MM.1S (cell line): ENCODE results near the gene FCHSD2.

Source experiments
- DNase-seq: peaks from one replicate; pipeline ENCODE4 v3.0.0-alpha.2; 2015
- H2AFZ ChIP-seq: fragments of 300-600 bp; sonication (generic); 2 replicates; pipeline ENCODE4 v1.6.0; 2016; ENCODE audit warnings: antibody characterized with exemption, low read length
- H3F3A ChIP-seq: fragments of 300-600 bp; sonication (generic); 2 replicates; pipeline ENCODE4 v1.6.1; 2016; ENCODE audit warnings: mild to moderate bottlenecking, antibody characterized with exemption, low read length, moderate library complexity, mixed read lengths; ENCODE audit not compliant: insufficient read depth
- H3K27ac ChIP-seq: fragments of 300-600 bp; sonication (generic); 2 replicates; pipeline ENCODE4 v1.5.1; 2016; ENCODE audit warnings: mild to moderate bottlenecking, low read length
- H3K27me3 ChIP-seq: fragments of 300-600 bp; sonication (generic); replicated peaks from 2 replicates; pipeline ENCODE4 v1.6.0; 2016; ENCODE audit warnings: low read length; ENCODE audit not compliant: insufficient read depth
- H3K36me3 ChIP-seq: fragments of 300-600 bp; sonication (generic); replicated peaks from 2 replicates; pipeline ENCODE4 v1.6.1; 2016; ENCODE audit warnings: mild to moderate bottlenecking, low read length, mixed read lengths; ENCODE audit not compliant: insufficient read depth
- H3K4me1 ChIP-seq: fragments of 300-600 bp; sonication (generic); 2 replicates; pipeline ENCODE4 v1.6.1; 2016; ENCODE audit warnings: low read length, mixed read lengths
- H3K4me2 ChIP-seq: fragments of 300-600 bp; sonication (generic); 2 replicates; pipeline ENCODE4 v1.6.0; 2016; ENCODE audit warnings: low read depth, low read length
- H3K4me3 ChIP-seq: fragments of 300-600 bp; sonication (generic); 2 replicates; pipeline ENCODE4 v1.5.1; 2016; ENCODE audit warnings: low read length, mixed read lengths
- H3K79me2 ChIP-seq: fragments of 300-600 bp; sonication (generic); 2 replicates; pipeline ENCODE4 v1.6.1; 2016; ENCODE audit warnings: mixed run types, low read length, mixed read lengths
- H3K9ac ChIP-seq: fragments of 300-600 bp; sonication (generic); 2 replicates; pipeline ENCODE4 v1.6.1; 2016; ENCODE audit warnings: low read length, mixed read lengths
- H3K9me2 ChIP-seq: fragments of 300-600 bp; sonication (generic); replicated peaks from 2 replicates; pipeline ENCODE4 v1.6.1; 2016; ENCODE audit warnings: mild to moderate bottlenecking, low read length, mixed read lengths; ENCODE audit not compliant: insufficient read depth
- H3K9me3 ChIP-seq: fragments of 300-600 bp; sonication (generic); replicated peaks from 2 replicates; pipeline ENCODE4 v1.6.1; 2016; ENCODE audit warnings: mild to moderate bottlenecking, low read length, mixed read lengths; ENCODE audit not compliant: insufficient read depth
- H4K20me1 ChIP-seq: fragments of 300-600 bp; sonication (generic); 2 replicates; pipeline ENCODE4 v1.6.1; 2016; ENCODE audit warnings: mild to moderate bottlenecking, low read length, moderate library complexity, mixed read lengths; ENCODE audit not compliant: insufficient read depth
- CTCF ChIP-seq: fragments of 300-600 bp; sonication (generic); IDR thresholded peaks from 2 replicates; pipeline ENCODE4 v1.5.1; 2016; ENCODE audit warnings: antibody characterized with exemption, low read length, mixed read lengths
- EZH2 ChIP-seq: fragments of 300-600 bp; sonication (generic); optimal IDR thresholded peaks from 2 replicates; pipeline ENCODE3; 2017; ENCODE audit warnings: low read depth, mild to moderate bottlenecking, antibody characterized with exemption, low read length, mixed read lengths
- EZH2phosphoT487 ChIP-seq: fragments of 300-600 bp; sonication (generic); IDR thresholded peaks from 2 replicates; pipeline ENCODE4 v1.6.1; 2018; ENCODE audit warnings: antibody characterized with exemption, low read length

Gene FCHSD2

DNA sequence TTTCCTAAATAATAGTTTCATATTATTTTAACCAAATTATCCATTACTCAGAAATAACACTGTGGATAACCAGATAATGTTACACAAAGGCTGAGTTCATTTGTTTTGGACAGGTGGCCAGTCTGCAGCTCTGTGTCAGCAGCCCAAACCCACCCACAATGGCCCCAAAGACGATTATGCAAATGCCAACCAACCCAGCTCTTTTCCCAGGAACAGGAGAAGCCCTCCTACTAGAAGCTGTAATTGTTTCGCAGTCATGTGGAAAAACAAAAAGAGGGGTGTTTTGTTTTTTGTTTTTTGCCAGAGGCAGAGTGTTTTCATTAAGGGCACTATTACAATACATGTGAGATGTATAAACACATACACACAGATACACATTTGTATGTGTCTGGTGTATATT is 102.1 kb downstream of the FCHSD2 start:
- H3K36me3 ChIP-seq = peaks cover 9% of the 10 kb centered on the region; the same call in 1 of the 2 replicates
- H3K4me2 ChIP-seq = no peak overlapping the region
- H4K20me1 ChIP-seq = no peaks in the 10 kb centered on the region
- no peaks in the 10 kb centered on the region for H3K4me1 ChIP-seq
- H3K4me3 ChIP-seq = no peak overlapping the region
- no peaks in the 10 kb centered on the region for H3K9me2 ChIP-seq
- no peaks in the 10 kb centered on the region; the same call in 1 of the 2 replicates for H3F3A ChIP-seq
- no peak for DNase-seq
- H2AFZ ChIP-seq = no peak overlapping the region
- H3K27ac ChIP-seq = no peak overlapping the region
- H3K27me3 ChIP-seq = no peaks in the 10 kb centered on the region
- H3K9me3 ChIP-seq = no peaks in the 10 kb centered on the region
- TF ChIP-seq EZH2 = no peak
- no peak for TF ChIP-seq EZH2phosphoT487
- TF ChIP-seq CTCF = no peak
- H3K9ac ChIP-seq = no peak overlapping the region
- peaks cover 78% of the 10 kb centered on the region for H3K79me2 ChIP-seq

- H3K27me3 ChIP-seq = no peaks in the 10 kb centered on the region
- no peak for DNase-seq
- H3K36me3 ChIP-seq = no peaks in the 10 kb centered on the region; the same call in 1 of the 2 replicates
- H3K9ac ChIP-seq = no peak overlapping the region
- no peak overlapping the region for H3K4me2 ChIP-seq
- no peak overlapping the region for H3K27ac ChIP-seq
- H3K79me2 ChIP-seq = peaks cover 74% of the 10 kb centered on the region
- no peaks in the 10 kb centered on the region for H4K20me1 ChIP-seq
- H3K4me3 ChIP-seq = no peak overlapping the region
- no peaks in the 10 kb centered on the region for H3F3A ChIP-seq
- H3K9me2 ChIP-seq = no peaks in the 10 kb centered on the region
- TF ChIP-seq EZH2 = no peak
- no peak for TF ChIP-seq CTCF
- TF ChIP-seq EZH2phosphoT487 = no peak
- no peaks in the 10 kb centered on the region for H3K4me1 ChIP-seq
- no peaks in the 10 kb centered on the region for H3K9me3 ChIP-seq
- H2AFZ ChIP-seq = no peak overlapping the region
Measured at GRCh38 chr11:73034777-73035176, 107.3 kb downstream of the FCHSD2 start.

GRCh38 chr11:73034331-73034730 is 107.8 kb downstream of the FCHSD2 start:
- no peak overlapping the region for H3K4me3 ChIP-seq
- TF ChIP-seq EZH2 (no peak), CTCF (no peak), EZH2phosphoT487 (no peak)
- H3K9ac ChIP-seq = no peak overlapping the region
- H3K4me1 ChIP-seq = no peaks in the 10 kb centered on the region
- peaks cover 76% of the 10 kb centered on the region for H3K79me2 ChIP-seq
- H3K9me2 ChIP-seq = no peaks in the 10 kb centered on the region
- no peaks in the 10 kb centered on the region for H4K20me1 ChIP-seq
- no peaks in the 10 kb centered on the region for H3F3A ChIP-seq
- H3K9me3 ChIP-seq = no peaks in the 10 kb centered on the region
- no peak overlapping the region for H3K27ac ChIP-seq
- H3K4me2 ChIP-seq = no peak overlapping the region
- H3K36me3 ChIP-seq = peaks cover 3% of the 10 kb centered on the region; the same call in 1 of the 2 replicates
- H2AFZ ChIP-seq = no peak overlapping the region
- no peak for DNase-seq
- H3K27me3 ChIP-seq = no peaks in the 10 kb centered on the region
